ENCODE measurements around the gene SORCS2.

SORCS2 gene

GRCh38 chr4:7261536-7261935 lies 69.2 kb downstream of the SORCS2 start:
- no peak for TF ChIP-seq CTCF (IDR thresholded peaks at IDR 0.05; ENCODE audit: insufficient read depth, low read length, missing control alignments)
- H3K4me3 ChIP-seq (ENCODE audit: low read depth, low read length): no peak overlapping the region
- no peak for DNase-seq (ENCODE audit: low read depth, low spot score)
- CTCF ChIA-PET: interaction anchor here (0.7 to 2.0 kb wide), 2 partner anchors 55 to 67 kb away, joined by 4 to 7 read pairs; no protein-coding TSS in a partner anchor
- POLR2A ChIA-PET: no interaction called here

GRCh38 chr4:7262134-7262533 lies 69.8 kb downstream of the SORCS2 start:
- ChIA-PET CTCF (interaction anchor here (0.7 to 2.0 kb wide), 2 partner anchors 56 to 68 kb away, joined by 4 to 7 read pairs; no protein-coding TSS in a partner anchor), POLR2A (no interaction called here)
- no peak overlapping the region for H3K4me3 ChIP-seq (ENCODE audit: low read depth, low read length)
- no peak for TF ChIP-seq CTCF (IDR thresholded peaks at IDR 0.05; ENCODE audit: insufficient read depth, low read length, missing control alignments)
- DNase-seq (ENCODE audit: low read depth, low spot score): no peak

- CTCF ChIA-PET: interaction anchor here (2.0 kb wide), 1 partner anchor 69 kb away, joined by 7 read pairs; no protein-coding TSS in a partner anchor
- no peak for TF ChIP-seq CTCF (IDR thresholded peaks at IDR 0.05; ENCODE audit: insufficient read depth, low read length, missing control alignments)
- no peak for DNase-seq (ENCODE audit: low read depth, low spot score)
- POLR2A ChIA-PET: no interaction called here
- no peak overlapping the region for H3K4me3 ChIP-seq (ENCODE audit: low read depth, low read length)
These were observed 70.8 kb downstream of the SORCS2 start for GRCh38 chr4:7263166-7263565.

- no peak for TF ChIP-seq CTCF (IDR thresholded peaks at IDR 0.05; ENCODE audit: insufficient read depth, low read length, missing control alignments)
- H3K4me3 ChIP-seq (ENCODE audit: low read depth, low read length): no peak overlapping the region
- no peak for DNase-seq (ENCODE audit: low read depth, low spot score)
- CTCF ChIA-PET: no interaction called here
- POLR2A ChIA-PET: no interaction called here
These were observed 72.4 kb downstream of the SORCS2 start for GRCh38 chr4:7264694-7265093.

GRCh38 chr4:7266525-7267292 lies 74.4 kb downstream of the SORCS2 start:
- ChIA-PET CTCF (interaction anchor here (1.2 to 1.8 kb wide), 2 partner anchors 29 to 73 kb away, joined by 4 to 6 read pairs; no protein-coding TSS in a partner anchor), POLR2A (interaction anchor here (1.5 kb wide), 1 partner anchor 9 kb away, joined by 6 read pairs; no protein-coding TSS in a partner anchor)
- no peak overlapping the region for H3K4me3 ChIP-seq (ENCODE audit: low read depth, low read length)
- peak; percentile 49 for DNase-seq (ENCODE audit: low read depth, low spot score)
- no peak for TF ChIP-seq CTCF (IDR thresholded peaks at IDR 0.05; ENCODE audit: insufficient read depth, low read length, missing control alignments)

- TF ChIP-seq CTCF (IDR thresholded peaks at IDR 0.05; ENCODE audit: insufficient read depth, low read length, missing control alignments): no peak
- no peak for DNase-seq (ENCODE audit: low read depth, low spot score)
- ChIA-PET POLR2A (interaction anchor here (0.6 kb wide), 1 partner anchor 55 kb away, joined by 3 read pairs; no protein-coding TSS in a partner anchor), CTCF (interaction anchor here (1.0 to 1.8 kb wide), 4 partner anchors 11 to 74 kb away, joined by 4 to 6 read pairs (median 4); no protein-coding TSS in a partner anchor)
- H3K4me3 ChIP-seq (ENCODE audit: low read depth, low read length): no peak overlapping the region
These were observed 75.5 kb downstream of the SORCS2 start for GRCh38 chr4:7267829-7268228.
